Measurements from ENCODE around the gene APOA4.

APOA4 gene

GRCh38 chr11:116792869-116793771, 30.0 kb downstream of the APOA4 start:
- Histone ChIP-seq H3K9ac (ENCODE audit: low read depth in 1 of 2, low read length in 2 of 2) (no peak overlapping the region), H3K4me3 (ENCODE audit: low read depth in 1 of 2, low read length in 2 of 2) (no peak overlapping the region), H3K27ac (ENCODE audit: low read depth, low read length) (no peak overlapping the region), H3K36me3 (ENCODE audit: control insufficient read depth in 1 of 2, insufficient read depth in 2 of 2, low read length in 2 of 2) (no peaks in the 10 kb centered on the region), H3K9me3 (ENCODE audit: control insufficient read depth in 1 of 2, low read length in 2 of 2) (no peaks in the 10 kb centered on the region), H3K4me1 (ENCODE audit: control insufficient read depth in 1 of 2, insufficient read depth in 2 of 2, low read length in 2 of 2) (peaks cover 17 to 21% of the 10 kb centered on the region in 2 donors), H3K27me3 (ENCODE audit: control insufficient read depth in 1 of 2, insufficient read depth in 2 of 2, low read length in 2 of 2) (no peaks in the 10 kb centered on the region)

GRCh38 chr11:116792144-116792868, 30.8 kb downstream of the APOA4 start:
- Histone ChIP-seq H3K27me3 (ENCODE audit: control insufficient read depth in 1 of 2, insufficient read depth in 2 of 2, low read length in 2 of 2) (no peaks in the 10 kb centered on the region), H3K27ac (ENCODE audit: low read depth, low read length) (no peak overlapping the region), H3K36me3 (ENCODE audit: control insufficient read depth in 1 of 2, insufficient read depth in 2 of 2, low read length in 2 of 2) (no peaks in the 10 kb centered on the region), H3K4me3 (ENCODE audit: low read depth in 1 of 2, low read length in 2 of 2) (no peak overlapping the region), H3K4me1 (ENCODE audit: control insufficient read depth in 1 of 2, insufficient read depth in 2 of 2, low read length in 2 of 2) (peaks cover 18 to 19% of the 10 kb centered on the region in 2 donors), H3K9me3 (ENCODE audit: control insufficient read depth in 1 of 2, low read length in 2 of 2) (no peaks in the 10 kb centered on the region), H3K9ac (ENCODE audit: low read depth in 1 of 2, low read length in 2 of 2) (no peak overlapping the region)

GRCh38 chr11:116791813-116792143, 31.3 kb downstream of the APOA4 start, which contains the start of gene APOA5:
APOA5 (minus strand) TSS chr11:116791879; CDS start chr11:116791860, 19 bp downstream.
- peak within 1 kb of the TSS; percentile 2 to 55 for H3K9ac ChIP-seq (ENCODE audit: low read depth in 1 of 2, low read length in 2 of 2)
- H3K4me3 ChIP-seq (ENCODE audit: low read depth in 1 of 2, low read length in 2 of 2) = peak within 1 kb of the TSS in 1 of 2 donors; percentile 57
- H3K4me1 ChIP-seq (ENCODE audit: control insufficient read depth in 1 of 2, insufficient read depth in 2 of 2, low read length in 2 of 2) = peaks cover 23 to 24% of the 10 kb centered on the region in 2 donors
- no peaks in the 10 kb centered on the region for H3K36me3 ChIP-seq (ENCODE audit: control insufficient read depth in 1 of 2, insufficient read depth in 2 of 2, low read length in 2 of 2)
- H3K9me3 ChIP-seq (ENCODE audit: control insufficient read depth in 1 of 2, low read length in 2 of 2) = no peaks in the 10 kb centered on the region
- no peak within 1 kb of the TSS for H3K27ac ChIP-seq (ENCODE audit: low read depth, low read length)
- H3K27me3 ChIP-seq (ENCODE audit: control insufficient read depth in 1 of 2, insufficient read depth in 2 of 2, low read length in 2 of 2) = no peaks in the 10 kb centered on the region

- Histone ChIP-seq H3K27ac (ENCODE audit: low read depth, low read length) (no peak overlapping the region), H3K4me1 (ENCODE audit: control insufficient read depth in 1 of 2, insufficient read depth in 2 of 2, low read length in 2 of 2) (peaks cover 27 to 29% of the 10 kb centered on the region in 2 donors), H3K9me3 (ENCODE audit: control insufficient read depth in 1 of 2, low read length in 2 of 2) (no peaks in the 10 kb centered on the region), H3K36me3 (ENCODE audit: control insufficient read depth in 1 of 2, insufficient read depth in 2 of 2, low read length in 2 of 2) (peaks cover 3 to 4% of the 10 kb centered on the region in 2 donors), H3K4me3 (ENCODE audit: low read depth in 1 of 2, low read length in 2 of 2) (peak overlapping the region in 1 of 2 donors; percentile 57), H3K9ac (ENCODE audit: low read depth in 1 of 2, low read length in 2 of 2) (peak overlapping the region; percentile 2 to 55), H3K27me3 (ENCODE audit: control insufficient read depth in 1 of 2, insufficient read depth in 2 of 2, low read length in 2 of 2) (no peaks in the 10 kb centered on the region)
Measured at GRCh38 chr11:116791002-116791812, 31.9 kb downstream of the APOA4 start.

- H3K27ac ChIP-seq (ENCODE audit: low read depth, low read length) = no peak overlapping the region
- no peak overlapping the region for H3K4me3 ChIP-seq (ENCODE audit: low read depth in 1 of 2, low read length in 2 of 2)
- no peak overlapping the region for H3K9ac ChIP-seq (ENCODE audit: low read depth in 1 of 2, low read length in 2 of 2)
- no peaks in the 10 kb centered on the region for H3K9me3 ChIP-seq (ENCODE audit: control insufficient read depth in 1 of 2, low read length in 2 of 2)
- H3K4me1 ChIP-seq (ENCODE audit: control insufficient read depth in 1 of 2, insufficient read depth in 2 of 2, low read length in 2 of 2) = peaks cover 27 to 30% of the 10 kb centered on the region in 2 donors
- no peaks in the 10 kb centered on the region for H3K27me3 ChIP-seq (ENCODE audit: control insufficient read depth in 1 of 2, insufficient read depth in 2 of 2, low read length in 2 of 2)
- peaks cover 9 to 12% of the 10 kb centered on the region in 2 donors for H3K36me3 ChIP-seq (ENCODE audit: control insufficient read depth in 1 of 2, insufficient read depth in 2 of 2, low read length in 2 of 2)
Measured at GRCh38 chr11:116790167-116791001, 32.7 kb downstream of the APOA4 start.

GRCh38 chr11:116788975-116789374, 34.1 kb downstream of the APOA4 start:
- peaks cover 23 to 26% of the 10 kb centered on the region in 2 donors for H3K36me3 ChIP-seq (ENCODE audit: control insufficient read depth in 1 of 2, insufficient read depth in 2 of 2, low read length in 2 of 2)
- H3K9ac ChIP-seq (ENCODE audit: low read depth in 1 of 2, low read length in 2 of 2) = peak overlapping the region; percentile 92 to 93
- peaks cover 27 to 30% of the 10 kb centered on the region in 2 donors for H3K4me1 ChIP-seq (ENCODE audit: control insufficient read depth in 1 of 2, insufficient read depth in 2 of 2, low read length in 2 of 2)
- H3K27me3 ChIP-seq (ENCODE audit: control insufficient read depth in 1 of 2, insufficient read depth in 2 of 2, low read length in 2 of 2) = no peaks in the 10 kb centered on the region
- no peaks in the 10 kb centered on the region for H3K9me3 ChIP-seq (ENCODE audit: control insufficient read depth in 1 of 2, low read length in 2 of 2)
- H3K27ac ChIP-seq (ENCODE audit: low read depth, low read length) = no peak overlapping the region
- H3K4me3 ChIP-seq (ENCODE audit: low read depth in 1 of 2, low read length in 2 of 2) = no peak overlapping the region

GRCh38 chr11:116788534-116788933, 34.6 kb downstream of the APOA4 start:
- Histone ChIP-seq H3K9me3 (ENCODE audit: control insufficient read depth in 1 of 2, low read length in 2 of 2) (no peaks in the 10 kb centered on the region), H3K4me1 (ENCODE audit: control insufficient read depth in 1 of 2, insufficient read depth in 2 of 2, low read length in 2 of 2) (peaks cover 27 to 30% of the 10 kb centered on the region in 2 donors), H3K9ac (ENCODE audit: low read depth in 1 of 2, low read length in 2 of 2) (peak overlapping the region; percentile 92 to 93), H3K27ac (ENCODE audit: low read depth, low read length) (peak overlapping the region; percentile 79), H3K4me3 (ENCODE audit: low read depth in 1 of 2, low read length in 2 of 2) (peak overlapping the region; percentile 81 to 88), H3K36me3 (ENCODE audit: control insufficient read depth in 1 of 2, insufficient read depth in 2 of 2, low read length in 2 of 2) (peaks cover 27 to 30% of the 10 kb centered on the region in 2 donors), H3K27me3 (ENCODE audit: control insufficient read depth in 1 of 2, insufficient read depth in 2 of 2, low read length in 2 of 2) (no peaks in the 10 kb centered on the region)

GRCh38 chr11:116787786-116788486, 35.2 kb downstream of the APOA4 start, which contains the start of gene ZPR1:
ZPR1 (minus strand) TSS chr11:116788023; CDS start chr11:116787990, 33 bp downstream.
- Histone ChIP-seq H3K4me3 (ENCODE audit: low read depth in 1 of 2, low read length in 2 of 2) (peak within 1 kb of the TSS; percentile 81 to 88), H3K27ac (ENCODE audit: low read depth, low read length) (peak within 1 kb of the TSS; percentile 79), H3K36me3 (ENCODE audit: control insufficient read depth in 1 of 2, insufficient read depth in 2 of 2, low read length in 2 of 2) (peaks cover 33 to 36% of the 10 kb centered on the region in 2 donors), H3K4me1 (ENCODE audit: control insufficient read depth in 1 of 2, insufficient read depth in 2 of 2, low read length in 2 of 2) (peaks cover 27 to 30% of the 10 kb centered on the region in 2 donors), H3K27me3 (ENCODE audit: control insufficient read depth in 1 of 2, insufficient read depth in 2 of 2, low read length in 2 of 2) (no peaks in the 10 kb centered on the region), H3K9ac (ENCODE audit: low read depth in 1 of 2, low read length in 2 of 2) (peak within 1 kb of the TSS; percentile 92 to 93), H3K9me3 (ENCODE audit: control insufficient read depth in 1 of 2, low read length in 2 of 2) (no peaks in the 10 kb centered on the region)
